ENCODE results near the gene SDE2.

DNA sequence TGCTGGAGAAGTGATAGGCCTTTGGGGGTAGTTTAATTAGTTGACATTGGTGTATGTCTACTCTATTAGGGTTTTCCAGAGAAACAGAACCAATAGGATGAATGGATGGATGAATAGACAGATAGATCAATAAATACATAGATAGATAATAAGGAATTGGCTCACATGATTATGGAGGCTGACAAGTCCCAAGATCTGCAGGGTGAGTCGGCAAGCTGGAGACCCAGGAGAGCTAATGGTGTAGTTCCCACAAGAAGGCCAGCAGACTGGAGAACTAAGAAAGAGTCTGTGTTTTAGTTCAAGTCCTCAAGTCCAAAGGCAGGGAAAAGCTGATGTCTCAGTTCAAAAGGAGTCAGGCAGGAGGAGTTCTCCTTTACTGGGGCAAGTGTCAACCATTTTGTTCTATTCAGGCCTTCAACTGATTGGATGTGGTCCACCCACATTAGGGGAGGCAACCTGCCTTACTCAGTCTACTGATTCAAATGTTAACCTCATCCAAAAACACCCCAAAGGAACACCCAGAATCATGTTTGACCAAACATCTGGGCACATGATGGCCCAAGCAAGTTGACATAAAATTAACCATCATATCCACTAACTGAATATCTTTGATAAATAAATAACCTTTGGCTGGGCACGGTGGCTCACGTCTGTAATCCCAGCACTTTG lies 4.5 kb upstream of the SDE2 start:
- TF ChIP-seq, protein P1, sequence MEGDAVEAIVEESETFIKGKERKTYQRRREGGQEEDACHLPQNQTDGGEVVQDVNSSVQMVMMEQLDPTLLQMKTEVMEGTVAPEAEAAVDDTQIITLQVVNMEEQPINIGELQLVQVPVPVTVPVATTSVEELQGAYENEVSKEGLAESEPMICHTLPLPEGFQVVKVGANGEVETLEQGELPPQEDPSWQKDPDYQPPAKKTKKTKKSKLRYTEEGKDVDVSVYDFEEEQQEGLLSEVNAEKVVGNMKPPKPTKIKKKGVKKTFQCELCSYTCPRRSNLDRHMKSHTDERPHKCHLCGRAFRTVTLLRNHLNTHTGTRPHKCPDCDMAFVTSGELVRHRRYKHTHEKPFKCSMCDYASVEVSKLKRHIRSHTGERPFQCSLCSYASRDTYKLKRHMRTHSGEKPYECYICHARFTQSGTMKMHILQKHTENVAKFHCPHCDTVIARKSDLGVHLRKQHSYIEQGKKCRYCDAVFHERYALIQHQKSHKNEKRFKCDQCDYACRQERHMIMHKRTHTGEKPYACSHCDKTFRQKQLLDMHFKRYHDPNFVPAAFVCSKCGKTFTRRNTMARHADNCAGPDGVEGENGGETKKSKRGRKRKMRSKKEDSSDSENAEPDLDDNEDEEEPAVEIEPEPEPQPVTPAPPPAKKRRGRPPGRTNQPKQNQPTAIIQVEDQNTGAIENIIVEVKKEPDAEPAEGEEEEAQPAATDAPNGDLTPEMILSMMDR (conservative IDR thresholded peaks at IDR 0.05; ENCODE audit: low read depth, low read length): no peak
- TF ChIP-seq, protein P2, sequence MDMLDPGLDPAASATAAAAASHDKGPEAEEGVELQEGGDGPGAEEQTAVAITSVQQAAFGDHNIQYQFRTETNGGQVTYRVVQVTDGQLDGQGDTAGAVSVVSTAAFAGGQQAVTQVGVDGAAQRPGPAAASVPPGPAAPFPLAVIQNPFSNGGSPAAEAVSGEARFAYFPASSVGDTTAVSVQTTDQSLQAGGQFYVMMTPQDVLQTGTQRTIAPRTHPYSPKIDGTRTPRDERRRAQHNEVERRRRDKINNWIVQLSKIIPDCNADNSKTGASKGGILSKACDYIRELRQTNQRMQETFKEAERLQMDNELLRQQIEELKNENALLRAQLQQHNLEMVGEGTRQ (IDR thresholded peaks at IDR 0.05; ENCODE audit: low read depth, low read length): no peak
- no peak for TF ChIP-seq RFX5 (IDR thresholded peaks at IDR 0.05; ENCODE audit: low read depth, low read length)
- no peak for TF ChIP-seq CEBPB (IDR thresholded peaks at IDR 0.05; ENCODE audit: low read depth, low read length)
- no peak for TF ChIP-seq POLR2A (IDR thresholded peaks at IDR 0.05; ENCODE audit: low read depth, low read length)
- no peak for TF ChIP-seq MAFK (IDR thresholded peaks at IDR 0.05; ENCODE audit: low read depth, low read length)
- TF ChIP-seq RAD21 (IDR thresholded peaks at IDR 0.05; ENCODE audit: low read length): no peak
- TF ChIP-seq FOS (IDR thresholded peaks at IDR 0.05; ENCODE audit: low read depth, low read length): no peak

All from IMR-90 (cell line).